Thoracic aorta (tissue), 2 donors: Measurements from ENCODE around the gene CELF5. TPM values are rescaled to one million over a fixed set of nuclear protein-coding genes. Genes with fewer than 3 reads are reported as not detected.

Experiments
- ATAC-seq: fragments of 150-250 bp; one replicate; pipeline ENCODE4 v1.8.0; 2017; ENCODE audit warnings: low read depth; ENCODE audit not compliant: insufficient number of reproducible peaks, low FRiP score
- DNase-seq: peaks from one replicate; pipeline ENCODE4 v3.0.0-alpha.2; 2020; ENCODE audit warnings: low spot score
- H3K27ac ChIP-seq, 2 donors: fragments of 200-600 bp; sonication (generic); 1 replicate in 1 of 2; 2 replicates in 1 of 2; pipeline ENCODE4 v1.5.1; 2016; ENCODE audit warnings: mild to moderate bottlenecking in 2 of 2, moderate library complexity in 2 of 2
- H3K27me3 ChIP-seq: fragments of 200-600 bp; sonication (generic); replicated peaks from 2 replicates; pipeline ENCODE4 v1.6.0; 2016; ENCODE audit warnings: mild to moderate bottlenecking; ENCODE audit not compliant: insufficient read depth
- H3K36me3 ChIP-seq: fragments of 200-600 bp; sonication (generic); one replicate; pipeline ENCODE4 v1.5.1; 2016
- H3K4me1 ChIP-seq, 2 donors: fragments of 200-600 bp; sonication (generic); 1 replicate in 1 of 2; 2 replicates in 1 of 2; pipeline versions ENCODE4 v1.5.1 to v1.6.0; 2016; ENCODE audit warnings: low read depth in 2 of 2, mild to moderate bottlenecking in 1 of 2; ENCODE audit not compliant: control insufficient read depth in 1 of 2
- H3K4me3 ChIP-seq: fragments of 200-600 bp; sonication (generic); 2 replicates; pipeline ENCODE4 v1.5.1; 2016; ENCODE audit warnings: mild to moderate bottlenecking
- H3K9me3 ChIP-seq: fragments of 200-600 bp; sonication (generic); 2 replicates; pipeline ENCODE4 v1.5.1; 2016
- CTCF ChIP-seq: fragments of 200-600 bp; sonication (generic); IDR thresholded peaks from one replicate; pipeline ENCODE4 v1.5.1; 2019; ENCODE audit warnings: antibody characterized with exemption
- total RNA-seq, 2 donors: library from RNA; depleted of rRNA; stranded (reverse); fragments of >200 nt; gene quantifications; one replicate each; pipeline versions ENCODE4 v1.1.0 to v1.2.3, GENCODE V29; 2016

Gene CELF5
- total RNA-seq, 2 donors from 2014 or later = not detected

- Histone ChIP-seq H3K9me3 (no peaks in the 10 kb centered on the region), H3K27me3 (no peaks in the 10 kb centered on the region), H3K4me1 (peaks cover 1 to 9% of the 10 kb centered on the region in 2 donors), H3K36me3 (peaks cover 14% of the 10 kb centered on the region), H3K27ac (no peak overlapping the region), H3K4me3 (no peak overlapping the region)
- TF ChIP-seq CTCF = no peak
- no peak for ATAC-seq
- DNase-seq = no peak
These were observed 32.2 kb upstream of the CELF5 start for GRCh38 chr19:3192228-3192635.

- peaks cover 14% of the 10 kb centered on the region for H3K36me3 ChIP-seq
- ATAC-seq = no peak
- H3K4me1 ChIP-seq = peaks cover 0 to 5% of the 10 kb centered on the region in 2 donors
- no peak for TF ChIP-seq CTCF
- H3K27me3 ChIP-seq = no peaks in the 10 kb centered on the region
- no peak overlapping the region for H3K27ac ChIP-seq
- H3K9me3 ChIP-seq = no peaks in the 10 kb centered on the region
- H3K4me3 ChIP-seq = no peak overlapping the region
- no peak for DNase-seq
These were observed 31.8 kb upstream of the CELF5 start for GRCh38 chr19:3192684-3193083.

DNA sequence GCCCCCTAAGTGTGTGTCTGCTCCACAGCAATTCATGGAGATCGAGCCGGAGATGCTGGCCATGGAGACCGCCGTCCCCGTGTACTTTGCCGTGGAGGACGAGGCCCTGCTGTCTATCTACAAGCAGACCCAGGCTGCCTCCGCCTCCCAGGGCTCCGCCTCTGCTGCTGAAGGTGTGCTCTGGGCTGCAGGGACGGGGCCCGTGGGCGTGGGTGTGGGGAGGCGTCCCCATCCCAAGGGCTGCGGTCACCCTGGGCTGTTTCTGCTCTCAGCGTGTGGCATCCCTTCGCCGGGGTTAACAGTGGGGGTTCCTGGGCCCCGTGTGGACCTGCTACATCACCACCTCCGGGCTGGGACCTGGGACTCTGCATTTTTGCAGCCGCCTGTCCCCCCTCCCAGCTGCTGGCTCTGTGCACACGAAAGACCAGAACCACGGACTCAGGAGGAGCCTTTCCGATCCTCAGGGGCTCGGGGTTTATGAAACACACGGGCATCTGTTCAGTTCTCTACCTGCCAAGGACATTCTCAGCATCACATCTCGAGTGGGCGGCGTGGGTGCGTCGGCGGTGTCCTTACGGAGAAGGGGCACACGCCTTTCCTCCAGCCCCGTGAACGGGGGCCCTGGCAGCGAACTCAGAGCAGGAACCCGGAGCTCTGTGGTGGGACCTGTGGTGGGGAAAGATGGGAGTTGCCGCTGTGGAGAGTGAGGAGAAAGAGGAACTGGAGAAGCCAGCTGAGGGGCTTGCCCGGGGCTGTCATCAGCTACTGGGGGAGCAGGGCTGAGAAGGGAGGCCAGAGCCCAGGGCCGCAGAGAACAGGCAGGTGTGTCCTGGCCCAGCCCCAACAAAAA lies 31.0 kb upstream of the CELF5 start:
- Histone ChIP-seq H3K4me1 (no peaks in the 10 kb centered on the region), H3K36me3 (peaks cover 14% of the 10 kb centered on the region), H3K27me3 (no peaks in the 10 kb centered on the region), H3K4me3 (no peak overlapping the region), H3K9me3 (no peaks in the 10 kb centered on the region), H3K27ac (no peak overlapping the region)
- TF ChIP-seq CTCF = no peak
- DNase-seq = no peak
- ATAC-seq = no peak

GRCh38 chr19:3194106-3195087 lies 30.1 kb upstream of the CELF5 start:
- no peak for DNase-seq
- peaks cover 16% of the 10 kb centered on the region for H3K36me3 ChIP-seq
- no peaks in the 10 kb centered on the region for H3K4me1 ChIP-seq
- H3K4me3 ChIP-seq = no peak overlapping the region
- H3K27ac ChIP-seq = no peak overlapping the region
- no peaks in the 10 kb centered on the region for H3K27me3 ChIP-seq
- no peaks in the 10 kb centered on the region for H3K9me3 ChIP-seq
- TF ChIP-seq CTCF = no peak
- no peak for ATAC-seq
